HepG2 (cell line): ENCODE results near the gene GAPDH. TPM values are rescaled to one million over a fixed set of nuclear protein-coding genes. Genes with fewer than 3 reads are reported as not detected.
A peak's percentile ranks its signal among the peaks of the same experiment; 100 is the strongest.

ENCODE experiments used
- BHLHE40 ChIP-seq: IDR thresholded peaks from 2 replicates; pipeline ENCODE4 v1.6.1; 2011; ENCODE audit warnings: low read length, improper control_type of control experiment
- BRD4 ChIP-seq: sonication (generic); formaldehyde crosslinking; IDR thresholded peaks from 2 replicates; pipeline ENCODE4 v1.4.0; 2020; ENCODE audit warnings: missing genetic modification reagents
- EP300 ChIP-seq, 3 experiments: sonication (generic) in 1 of 3; formaldehyde crosslinking in 1 of 3; IDR thresholded peaks; 2 replicates each; pipeline versions ENCODE4 v1.5.1 to v1.6.1; 2011 to 2020; ENCODE audit warnings: low read depth in 2 of 3, low read length in 2 of 3, borderline replicate concordance in 1 of 3, improper control_type of control experiment in 1 of 3, mild to moderate bottlenecking in 1 of 3, missing genetic modification reagents in 1 of 3, moderate library complexity in 1 of 3
- HHEX ChIP-seq: IDR thresholded peaks from 2 replicates; pipeline ENCODE4 v1.6.1; 2016; ENCODE audit warnings: control low read depth
- KDM2A ChIP-seq: sonication (generic); formaldehyde crosslinking; IDR thresholded peaks from 2 replicates; pipeline ENCODE4 v1.4.0; 2020; ENCODE audit warnings: low read depth, missing genetic modification reagents, borderline replicate concordance
- KDM4B ChIP-seq: sonication (generic); formaldehyde crosslinking; IDR thresholded peaks from 2 replicates; pipeline ENCODE4 v1.4.0; 2020; ENCODE audit warnings: missing genetic modification reagents
- KLF15 ChIP-seq: sonication (generic); formaldehyde crosslinking; IDR thresholded peaks from 2 replicates; pipeline ENCODE4 v1.8.1; 2023; ENCODE audit warnings: borderline replicate concordance, mild to moderate bottlenecking, inconsistent platforms, missing genetic modification reagents, mixed read lengths
- MTA3 ChIP-seq: sonication (generic); formaldehyde crosslinking; IDR thresholded peaks from 2 replicates; pipeline ENCODE4 v1.4.0; 2020; ENCODE audit warnings: missing genetic modification reagents
- MXD4 ChIP-seq: IDR thresholded peaks from 2 replicates; pipeline ENCODE4 v1.6.1; 2016; ENCODE audit warnings: mild to moderate bottlenecking, missing biosample characterization, missing genetic modification reagents
- NCOA2 ChIP-seq: sonication (generic); formaldehyde crosslinking; IDR thresholded peaks from 2 replicates; pipeline ENCODE4 v1.8.0; 2022; ENCODE audit warnings: inconsistent platforms
- PHF21A ChIP-seq: sonication (generic); formaldehyde crosslinking; IDR thresholded peaks from 2 replicates; pipeline ENCODE4 v1.5.0; 2020; ENCODE audit warnings: mild to moderate bottlenecking, missing genetic modification reagents
- RBM39 ChIP-seq: fragments of 200-400 bp; formaldehyde crosslinking; IDR thresholded peaks from one replicate; pipeline ENCODE4 v1.6.1; 2018; ENCODE audit warnings: antibody characterized with exemption, mild to moderate bottlenecking, low read depth, low read length; ENCODE audit not compliant: poor library complexity, severe bottlenecking
- SIX4 ChIP-seq: sonication (generic); formaldehyde crosslinking; IDR thresholded peaks from 2 replicates; pipeline ENCODE4 v1.4.0; 2020; ENCODE audit warnings: missing genetic modification reagents
- SOX5 ChIP-seq: IDR thresholded peaks from 2 replicates; pipeline ENCODE4 v1.6.1; 2016; ENCODE audit warnings: borderline replicate concordance
- TBX2 ChIP-seq: sonication (generic); formaldehyde crosslinking; IDR thresholded peaks from 2 replicates; pipeline ENCODE4 v1.5.0; 2020; ENCODE audit warnings: missing genetic modification reagents, mild to moderate bottlenecking, borderline replicate concordance
- TEAD3 ChIP-seq: optimal IDR thresholded peaks from 2 replicates; pipeline ENCODE3; 2016; ENCODE audit warnings: borderline replicate concordance
- ZC3H13 ChIP-seq: sonication (generic); formaldehyde crosslinking; IDR thresholded peaks from 2 replicates; pipeline ENCODE4 v1.8.1; 2023; ENCODE audit warnings: mild to moderate bottlenecking, missing genetic modification reagents, moderate library complexity
- ZNF24 ChIP-seq: fragments of 450-650 bp; IDR thresholded peaks from 2 replicates; pipeline ENCODE4 v1.6.1; 2017; ENCODE audit warnings: antibody characterized with exemption, mild to moderate bottlenecking
- ZNF670 ChIP-seq: sonication (generic); formaldehyde crosslinking; IDR thresholded peaks from 2 replicates; pipeline ENCODE4 v1.8.0; 2022; ENCODE audit warnings: mild to moderate bottlenecking, missing genetic modification reagents, borderline replicate concordance
- ZNF724P ChIP-seq: sonication (generic); formaldehyde crosslinking; IDR thresholded peaks from 2 replicates; pipeline ENCODE4 v1.8.0; 2022; ENCODE audit warnings: missing genetic modification reagents, borderline replicate concordance
- ZNF775 ChIP-seq: sonication (generic); formaldehyde crosslinking; IDR thresholded peaks from 2 replicates; pipeline ENCODE4 v1.4.0; 2020; ENCODE audit warnings: missing genetic modification reagents, mild to moderate bottlenecking, moderate library complexity, borderline replicate concordance
- polyA plus RNA-seq, 8 experiments: library from polyadenylated mRNA; depleted of rRNA in 3 of 8; stranded (reverse) in 7 of 8; unstranded in 1 of 8; fragments of >200 nt; fragmentation: Illumina TruSeq in 4 of 8; extraction: Trizol in 4 of 8; gene quantifications; 2 replicates each; pipeline versions ENCODE4 v1.2.1 to v1.2.3, GENCODE V29; 2011 to 2016; ENCODE audit warnings: low read depth in 4 of 8, missing spikeins in 1 of 8, mixed read lengths in 1 of 8; ENCODE audit not compliant: insufficient read depth in 1 of 8
- total RNA-seq, 5 experiments: library from RNA; depleted of rRNA; stranded (reverse); fragments of >200 nt; fragmentation: Illumina TruSeq; extraction: Trizol; gene quantifications; 2 replicates each; pipeline ENCODE4 v1.2.3, GENCODE V29; 2016; ENCODE audit warnings: low read depth in 1 of 5
- TF ChIP-seq, protein P1 (sequence below): sonication (generic); formaldehyde crosslinking; IDR thresholded peaks from 2 replicates; pipeline ENCODE4 v1.4.0; 2020; ENCODE audit warnings: missing genetic modification reagents
- TF ChIP-seq, protein P2 (sequence below): sonication (generic); formaldehyde crosslinking; IDR thresholded peaks from 2 replicates; pipeline ENCODE4 v1.5.0; 2020; ENCODE audit warnings: missing genetic modification reagents
- TF ChIP-seq, protein P3 (sequence below): sonication (generic); formaldehyde crosslinking; IDR thresholded peaks from 2 replicates; pipeline ENCODE4 v1.4.0; 2020; ENCODE audit warnings: missing genetic modification reagents
- TF ChIP-seq, protein P4 (sequence below): IDR thresholded peaks from 2 replicates; pipeline ENCODE4 v1.6.1; 2016; ENCODE audit warnings: missing biosample characterization, missing genetic modification reagents, low read depth

The GAPDH gene
- total and polyA plus RNA-seq, 2 of the 13 experiments (the other 11 are each of a cell fraction or from before 2014, with no cell fraction given) = 3,038 to 12,722 TPM

DNA sequence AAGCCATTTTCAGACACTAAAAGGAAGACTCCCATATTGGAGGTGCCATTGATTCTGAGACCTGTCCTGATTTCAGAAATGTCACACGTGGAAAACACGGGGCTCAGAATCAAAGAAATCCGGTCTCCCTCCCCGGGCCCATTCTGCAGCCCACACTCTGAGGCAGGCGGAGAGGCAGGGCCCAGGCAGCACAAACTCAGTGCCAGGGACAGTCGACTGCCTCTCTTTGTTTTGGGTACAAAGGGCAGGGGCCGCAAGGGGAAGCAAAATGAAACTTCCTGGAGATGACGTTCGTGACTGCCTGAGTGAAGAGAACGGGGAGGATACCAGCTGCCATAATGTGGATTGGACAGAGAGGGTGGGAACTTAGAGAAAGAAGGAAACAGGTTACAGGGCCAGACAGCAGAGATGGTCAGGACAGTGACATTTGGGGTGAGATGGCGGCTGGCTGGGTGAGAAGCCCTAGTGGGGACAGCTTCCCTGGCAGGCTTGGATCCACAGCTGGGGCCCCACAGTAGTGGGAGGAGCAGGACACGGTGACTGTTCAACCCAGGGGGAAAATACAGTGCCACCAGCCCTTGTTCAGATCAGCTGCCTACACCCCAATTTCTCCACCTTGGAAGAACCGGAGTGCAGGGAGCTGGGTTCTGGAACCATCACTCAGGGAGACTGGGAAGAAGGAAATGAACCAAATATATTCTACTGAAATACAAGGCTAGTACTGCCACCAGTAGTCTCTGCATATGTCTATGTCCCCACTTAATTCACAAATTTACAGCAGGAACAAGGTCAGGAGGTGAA, 8.1 kb downstream of the GAPDH start (continued):
- TF ChIP-seq PHF21A (CRISPR knock-in tag) = peak; percentile 86
- TF ChIP-seq, protein P1, sequence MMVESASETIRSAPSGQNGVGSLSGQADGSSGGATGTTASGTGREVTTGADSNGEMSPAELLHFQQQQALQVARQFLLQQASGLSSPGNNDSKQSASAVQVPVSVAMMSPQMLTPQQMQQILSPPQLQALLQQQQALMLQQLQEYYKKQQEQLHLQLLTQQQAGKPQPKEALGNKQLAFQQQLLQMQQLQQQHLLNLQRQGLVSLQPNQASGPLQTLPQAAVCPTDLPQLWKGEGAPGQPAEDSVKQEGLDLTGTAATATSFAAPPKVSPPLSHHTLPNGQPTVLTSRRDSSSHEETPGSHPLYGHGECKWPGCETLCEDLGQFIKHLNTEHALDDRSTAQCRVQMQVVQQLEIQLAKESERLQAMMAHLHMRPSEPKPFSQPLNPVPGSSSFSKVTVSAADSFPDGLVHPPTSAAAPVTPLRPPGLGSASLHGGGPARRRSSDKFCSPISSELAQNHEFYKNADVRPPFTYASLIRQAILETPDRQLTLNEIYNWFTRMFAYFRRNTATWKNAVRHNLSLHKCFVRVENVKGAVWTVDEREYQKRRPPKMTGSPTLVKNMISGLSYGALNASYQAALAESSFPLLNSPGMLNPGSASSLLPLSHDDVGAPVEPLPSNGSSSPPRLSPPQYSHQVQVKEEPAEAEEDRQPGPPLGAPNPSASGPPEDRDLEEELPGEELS = peak; percentile 54
- no peak for TF ChIP-seq HHEX (CRISPR knock-in tag)
- TF ChIP-seq MTA3 = no peak
- TF ChIP-seq ZNF24 = no peak
- TF ChIP-seq SOX5 (CRISPR knock-in tag) = peak; percentile 84; the same call in 1 of the 2 replicates
- no peak for TF ChIP-seq ZNF724P (CRISPR knock-in tag)
- TF ChIP-seq KDM2A (CRISPR knock-in tag) = peak; percentile 61; the same call in 1 of the 2 replicates
- TF ChIP-seq BHLHE40 = peak; percentile 22; the same call in 1 of the 2 replicates
- peak; percentile 79 for TF ChIP-seq NCOA2
- TF ChIP-seq, protein P2, sequence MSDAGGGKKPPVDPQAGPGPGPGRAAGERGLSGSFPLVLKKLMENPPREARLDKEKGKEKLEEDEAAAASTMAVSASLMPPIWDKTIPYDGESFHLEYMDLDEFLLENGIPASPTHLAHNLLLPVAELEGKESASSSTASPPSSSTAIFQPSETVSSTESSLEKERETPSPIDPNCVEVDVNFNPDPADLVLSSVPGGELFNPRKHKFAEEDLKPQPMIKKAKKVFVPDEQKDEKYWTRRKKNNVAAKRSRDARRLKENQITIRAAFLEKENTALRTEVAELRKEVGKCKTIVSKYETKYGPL (CRISPR knock-in tag) = no peak
- TF ChIP-seq, protein P3, sequence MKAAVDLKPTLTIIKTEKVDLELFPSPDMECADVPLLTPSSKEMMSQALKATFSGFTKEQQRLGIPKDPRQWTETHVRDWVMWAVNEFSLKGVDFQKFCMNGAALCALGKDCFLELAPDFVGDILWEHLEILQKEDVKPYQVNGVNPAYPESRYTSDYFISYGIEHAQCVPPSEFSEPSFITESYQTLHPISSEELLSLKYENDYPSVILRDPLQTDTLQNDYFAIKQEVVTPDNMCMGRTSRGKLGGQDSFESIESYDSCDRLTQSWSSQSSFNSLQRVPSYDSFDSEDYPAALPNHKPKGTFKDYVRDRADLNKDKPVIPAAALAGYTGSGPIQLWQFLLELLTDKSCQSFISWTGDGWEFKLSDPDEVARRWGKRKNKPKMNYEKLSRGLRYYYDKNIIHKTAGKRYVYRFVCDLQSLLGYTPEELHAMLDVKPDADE = no peak
- TF ChIP-seq MXD4 (CRISPR knock-in tag) = peak; percentile 66; the same call in 1 of the 2 replicates
- 0 out of 2 replicates have a peak, but pooled peaks have one; percentile 34 for TF ChIP-seq ZNF670 (CRISPR knock-in tag)
- TF ChIP-seq KLF15 (CRISPR knock-in tag) = no peak
- no peak for TF ChIP-seq RBM39
- TF ChIP-seq ZNF775 (CRISPR knock-in tag) = no peak
- peak; percentile 63; the same call in 1 of the 2 replicates for TF ChIP-seq TBX2 (CRISPR knock-in tag)
- peak; percentile 59; the same call in 1 of the 2 replicates for TF ChIP-seq SIX4 (CRISPR knock-in tag)
- TF ChIP-seq, protein P4, sequence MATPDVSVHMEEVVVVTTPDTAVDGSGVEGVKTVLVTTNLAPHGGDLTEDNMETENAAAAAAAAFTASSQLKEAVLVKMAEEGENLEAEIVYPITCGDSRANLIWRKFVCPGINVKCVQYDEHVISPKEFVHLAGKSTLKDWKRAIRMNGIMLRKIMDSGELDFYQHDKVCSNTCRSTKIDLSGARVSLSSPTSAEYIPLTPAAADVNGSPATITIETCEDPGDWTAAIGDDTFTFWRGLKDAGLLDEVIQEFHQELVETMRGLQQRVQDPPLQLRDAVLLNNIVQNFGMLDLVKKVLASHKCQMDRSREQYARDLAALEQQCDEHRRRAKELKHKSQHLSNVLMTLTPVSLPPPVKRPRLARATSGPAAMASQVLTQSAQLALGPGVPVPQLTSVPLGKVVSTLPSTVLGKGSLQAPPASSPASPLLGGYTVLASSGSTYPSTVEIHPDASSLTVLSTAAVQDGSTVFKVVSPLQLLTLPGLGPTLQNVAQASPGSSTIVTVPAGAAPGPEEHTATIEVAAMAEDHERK (CRISPR knock-in tag) = no peak
- no peak; the same call in 1 of the 2 replicates for TF ChIP-seq KDM4B
- peak; percentile 30 to 74; a peak in 2 of 4 replicates for TF ChIP-seq EP300 (IDR thresholded peaks at IDR 0.05; ENCODE audit: low read depth in 2 of 2, low read length in 2 of 2)
- TF ChIP-seq EP300 (CRISPR knock-in tag; IDR thresholded peaks at IDR 0.05; ENCODE audit: borderline replicate concordance) = peak; percentile 61; the same call in 1 of the 2 replicates
- TF ChIP-seq TEAD3 (CRISPR knock-in tag) = peak; percentile 42
- TF ChIP-seq ZC3H13 (CRISPR knock-in tag) = no peak; the same call in 1 of the 2 replicates
- no peak for TF ChIP-seq BRD4 (CRISPR knock-in tag)
